ENCODE data around the gene AMBN.

The AMBN gene, protein sequence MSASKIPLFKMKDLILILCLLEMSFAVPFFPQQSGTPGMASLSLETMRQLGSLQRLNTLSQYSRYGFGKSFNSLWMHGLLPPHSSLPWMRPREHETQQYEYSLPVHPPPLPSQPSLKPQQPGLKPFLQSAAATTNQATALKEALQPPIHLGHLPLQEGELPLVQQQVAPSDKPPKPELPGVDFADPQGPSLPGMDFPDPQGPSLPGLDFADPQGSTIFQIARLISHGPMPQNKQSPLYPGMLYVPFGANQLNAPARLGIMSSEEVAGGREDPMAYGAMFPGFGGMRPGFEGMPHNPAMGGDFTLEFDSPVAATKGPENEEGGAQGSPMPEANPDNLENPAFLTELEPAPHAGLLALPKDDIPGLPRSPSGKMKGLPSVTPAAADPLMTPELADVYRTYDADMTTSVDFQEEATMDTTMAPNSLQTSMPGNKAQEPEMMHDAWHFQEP

DNA sequence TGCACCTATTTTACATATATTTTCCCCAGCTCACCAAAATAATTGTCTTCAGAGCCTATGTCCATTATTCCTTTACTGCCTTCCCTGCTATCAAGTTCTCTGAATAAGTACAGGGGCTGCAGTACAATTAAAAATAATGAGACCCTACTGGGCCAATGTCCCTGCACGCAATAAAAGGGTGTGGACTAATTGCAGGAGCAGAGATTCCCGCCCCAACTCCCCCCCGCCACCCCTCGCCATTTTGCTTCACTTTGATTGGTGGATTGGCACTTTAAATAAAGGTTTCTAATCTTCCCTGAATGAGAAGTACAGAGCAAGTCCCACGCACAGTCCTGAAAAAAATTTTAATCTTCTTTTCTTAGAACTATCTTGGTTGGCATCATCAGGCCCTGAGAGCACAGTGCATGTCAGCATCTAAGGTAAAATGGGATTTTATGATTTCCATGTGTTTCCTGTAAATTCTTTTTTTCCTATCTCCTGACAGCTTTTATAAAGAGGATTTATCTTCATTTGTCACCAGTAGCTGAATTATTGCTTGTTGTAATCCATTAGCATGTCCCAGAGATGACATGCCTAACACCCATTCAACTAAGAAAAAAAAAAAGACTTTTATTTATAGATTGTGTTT, at the start of gene AMBN:
Gene AMBN (plus strand): TSS at position 302 of the 628 bp plus-strand sequence. CDS start 103 bp downstream, at position 405.
- DNase-seq (ENCODE audit: low spot score): no peak

DNA sequence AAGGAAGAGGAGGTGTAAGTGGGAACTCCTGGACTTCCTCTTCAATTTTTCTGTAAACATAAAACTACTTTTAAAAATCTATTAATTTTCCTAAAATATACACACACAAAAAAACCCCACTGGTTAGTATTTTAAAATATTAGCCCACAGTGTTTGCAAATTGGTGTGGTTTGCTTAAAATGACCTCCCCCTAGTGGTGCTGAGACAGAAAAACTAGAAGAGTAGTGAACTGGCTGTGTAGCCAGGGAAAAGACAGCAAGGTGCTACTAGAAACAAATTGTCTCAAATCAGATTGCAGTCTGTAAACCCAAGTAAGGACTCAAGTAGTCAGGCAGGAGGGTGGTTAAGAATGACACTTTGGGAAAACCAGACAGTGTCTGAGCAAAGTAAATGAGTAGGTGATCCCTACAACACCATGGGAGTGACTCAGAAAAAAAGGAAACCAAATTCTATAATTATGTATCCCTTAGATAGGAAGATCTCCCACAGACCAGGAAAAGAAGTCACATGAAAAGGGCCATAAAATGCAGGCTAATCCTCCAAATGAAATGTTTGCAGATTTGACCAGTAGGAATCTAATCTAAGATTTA, 47.7 kb upstream of the AMBN start:
- DNase-seq (ENCODE audit: low spot score): peak; percentile 4

DNA sequence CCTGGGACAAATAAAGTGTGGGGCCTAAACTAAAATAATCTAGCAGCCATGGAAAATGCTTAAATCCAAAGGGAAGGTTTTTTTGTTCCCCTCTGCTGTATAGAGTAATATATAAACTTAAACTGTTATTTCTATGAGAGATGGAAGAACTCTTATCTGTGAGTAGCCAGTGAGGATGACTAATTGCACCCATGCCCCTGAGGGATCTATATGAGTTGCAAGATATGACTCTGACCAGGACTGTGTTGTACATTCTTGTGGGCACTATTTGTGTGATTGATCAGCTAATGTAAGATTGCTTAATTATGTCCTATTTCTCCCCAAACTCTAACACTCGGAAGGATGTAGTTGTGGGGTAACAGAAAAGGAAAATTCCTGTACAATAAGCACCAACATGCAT, 35.2 kb upstream of the AMBN start:
- DNase-seq (ENCODE audit: low spot score): no peak

DNA sequence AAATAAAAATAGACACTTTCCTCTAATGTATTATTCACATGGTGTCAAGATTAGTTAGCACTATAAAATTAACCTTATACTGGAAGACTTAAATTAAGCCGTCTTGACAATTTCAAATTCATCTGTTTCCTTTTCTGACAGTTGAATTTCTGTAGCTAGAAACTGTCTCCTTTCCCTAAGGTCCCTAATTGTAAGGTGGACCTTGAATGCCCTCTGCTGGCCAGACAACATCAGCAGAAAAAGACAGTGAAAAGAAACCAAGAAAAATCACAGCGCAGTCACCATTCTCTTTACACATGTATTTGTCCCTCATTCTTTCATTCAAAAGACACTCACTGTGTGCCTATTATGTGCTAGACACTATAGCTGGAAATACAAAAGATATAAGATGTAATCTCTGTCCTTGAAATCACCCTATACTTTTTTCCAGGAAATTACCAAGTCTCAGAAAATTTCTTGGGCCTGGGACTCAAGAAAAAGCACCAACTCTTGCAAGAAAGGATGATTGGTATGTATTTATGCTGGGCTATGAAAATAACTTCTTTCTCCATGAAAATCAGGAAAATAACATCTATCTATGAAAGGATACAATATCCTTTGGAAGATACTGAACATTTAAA, 32.7 kb upstream of the AMBN start:
- peak; percentile 76 for DNase-seq (ENCODE audit: low spot score)

DNA sequence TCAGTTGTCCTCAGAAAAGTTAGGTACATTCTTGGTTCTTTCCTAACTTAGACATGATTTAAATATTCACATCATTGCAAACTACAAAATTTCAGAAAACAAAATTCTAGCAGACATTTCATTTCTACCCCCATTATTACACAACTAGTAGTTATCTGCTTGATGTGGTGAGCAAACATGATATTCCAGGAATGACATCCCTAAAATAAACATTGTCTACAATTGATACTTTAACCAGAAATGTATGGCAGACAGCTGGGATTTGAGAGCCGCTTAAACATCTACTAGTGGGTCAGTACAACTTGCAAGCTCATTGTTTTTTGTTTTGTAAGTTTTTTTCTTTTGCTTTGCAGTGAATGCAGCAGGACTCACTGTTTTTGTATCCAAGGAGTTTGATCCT, 32.1 kb upstream of the AMBN start:
- no peak for DNase-seq (ENCODE audit: low spot score)

DNA sequence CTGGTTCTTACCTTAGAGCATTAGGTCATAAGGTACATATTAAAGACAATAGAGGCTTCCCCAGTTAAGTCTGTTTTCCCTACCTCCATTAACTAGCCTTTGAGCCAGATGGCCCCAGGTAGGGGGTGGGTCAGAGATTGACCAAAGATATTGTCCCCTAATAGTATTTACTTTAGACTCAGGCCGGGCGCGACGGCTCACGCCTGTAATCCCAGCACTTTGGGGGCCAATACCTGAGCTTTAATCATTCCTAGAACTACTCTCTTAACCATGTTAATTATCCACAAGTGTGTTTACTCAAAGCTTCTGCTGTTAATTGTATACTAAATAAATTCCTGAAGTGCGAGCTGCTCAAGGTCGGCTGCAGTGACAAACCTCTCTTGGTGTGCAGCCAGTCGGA, 28.0 kb upstream of the AMBN start:
- no peak for DNase-seq (ENCODE audit: low spot score)

DNA sequence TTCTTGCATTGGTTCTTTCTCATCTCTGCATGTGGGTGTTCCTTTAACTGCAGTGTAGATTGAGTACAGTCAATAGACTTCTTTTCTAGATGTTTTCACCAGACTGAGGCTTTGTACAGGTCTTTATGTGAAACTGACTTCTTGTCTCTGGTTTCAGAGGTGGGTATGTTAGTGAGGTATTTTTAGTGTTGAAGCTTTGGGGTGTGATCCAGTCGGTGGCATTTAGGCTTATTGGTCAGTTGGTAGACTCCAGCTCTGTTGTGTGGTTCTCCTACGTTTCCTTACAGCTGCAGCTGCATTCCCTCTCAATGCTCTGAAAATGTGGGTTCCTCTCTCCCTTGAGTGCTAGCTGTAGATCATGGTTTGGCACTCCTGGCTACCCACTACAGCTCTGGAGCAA, 21.3 kb upstream of the AMBN start:
- DNase-seq (ENCODE audit: low spot score): no peak

DNA sequence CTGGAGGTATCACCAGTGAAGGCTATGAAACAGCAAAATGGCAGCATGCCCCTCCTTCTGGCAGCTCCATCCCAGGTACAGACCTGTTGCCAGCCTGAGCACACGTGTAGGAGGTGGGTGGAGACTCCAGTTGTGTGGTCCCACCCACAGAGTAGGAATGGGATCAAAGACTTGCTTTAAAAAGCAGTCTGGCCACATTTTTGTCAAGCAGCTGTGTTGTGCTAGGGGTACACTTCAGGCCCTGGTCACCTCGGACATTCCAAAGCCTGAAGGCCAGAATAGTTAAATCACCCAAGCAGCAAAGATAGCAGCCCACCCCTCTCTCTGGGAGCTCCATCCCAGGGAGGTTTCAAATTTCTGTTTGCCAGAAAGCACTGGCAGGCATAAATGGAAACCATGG, 20.3 kb upstream of the AMBN start:
- DNase-seq (ENCODE audit: low spot score): no peak

DNA sequence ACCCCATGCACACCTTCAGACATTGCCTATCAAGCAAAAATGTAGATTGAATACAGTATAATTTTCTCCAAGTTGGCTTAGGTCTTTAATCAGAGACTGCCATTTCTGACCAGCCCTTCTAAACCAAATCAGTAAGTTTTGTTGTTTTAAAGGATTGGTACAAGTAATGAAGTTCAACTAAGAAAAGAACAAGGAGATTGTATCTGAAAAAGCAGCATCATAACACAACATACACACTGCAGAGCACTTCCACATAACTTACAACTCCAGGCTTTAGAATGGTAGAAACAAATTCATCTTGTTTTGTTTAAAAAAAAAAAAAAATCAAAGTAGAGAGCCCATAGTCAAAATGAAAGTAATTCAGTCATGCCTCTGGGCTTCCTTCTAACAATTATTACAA, 16.1 kb upstream of the AMBN start:
- no peak for DNase-seq (ENCODE audit: low spot score)

DNA sequence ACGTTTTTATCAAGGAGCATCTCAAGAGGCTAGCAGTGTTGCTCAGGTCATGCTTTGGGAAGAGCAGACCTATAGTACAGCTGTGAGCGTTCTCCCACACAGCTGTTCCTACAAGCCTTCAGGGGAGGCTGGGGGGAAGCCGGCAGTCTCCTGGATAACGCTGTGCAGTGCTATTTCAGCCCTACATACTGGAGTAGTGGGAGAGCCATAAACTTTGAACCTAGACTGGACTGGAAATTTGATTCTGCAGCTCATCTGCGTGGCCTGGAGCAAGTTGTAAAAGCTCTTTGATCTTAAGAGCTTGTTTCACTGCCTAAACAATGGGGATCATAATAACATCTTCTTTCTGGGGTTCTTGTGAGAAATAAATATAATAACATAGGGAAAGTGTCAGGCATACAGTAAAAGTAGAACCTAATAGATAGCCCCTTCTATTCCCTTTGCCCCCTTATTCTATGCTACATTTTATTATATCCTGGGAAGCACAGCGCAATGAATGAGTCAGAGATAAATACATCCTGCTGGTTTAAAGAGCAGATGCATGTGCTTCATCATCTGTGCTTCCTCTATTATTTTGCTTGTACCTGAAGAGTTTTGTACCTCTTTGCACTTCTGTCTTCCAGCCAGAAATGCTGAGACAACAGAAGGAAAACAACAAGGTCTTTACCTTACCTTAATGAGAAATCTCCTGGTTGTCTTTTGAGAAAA, 14.7 kb upstream of the AMBN start:
- DNase-seq (ENCODE audit: low spot score): no peak

DNA sequence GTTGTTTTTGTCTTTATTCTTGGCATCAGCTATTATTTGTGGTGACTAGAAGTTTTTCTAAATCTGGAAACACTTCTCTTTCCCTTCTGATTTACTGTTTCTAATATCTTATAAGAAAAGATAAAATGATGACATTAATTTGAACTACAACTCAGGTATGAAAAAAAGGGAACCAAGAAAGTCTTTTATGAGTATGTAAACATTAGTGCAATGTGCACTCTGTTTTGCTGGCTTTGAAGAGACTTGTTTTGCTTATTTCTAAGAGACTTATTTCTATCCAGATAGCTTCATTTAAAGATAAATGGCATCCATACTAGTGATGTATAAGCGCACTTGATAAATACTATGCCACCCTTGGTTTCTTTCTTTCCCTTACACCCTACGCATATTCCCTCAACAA, 10.1 kb upstream of the AMBN start:
- no peak for DNase-seq (ENCODE audit: low spot score)

DNA sequence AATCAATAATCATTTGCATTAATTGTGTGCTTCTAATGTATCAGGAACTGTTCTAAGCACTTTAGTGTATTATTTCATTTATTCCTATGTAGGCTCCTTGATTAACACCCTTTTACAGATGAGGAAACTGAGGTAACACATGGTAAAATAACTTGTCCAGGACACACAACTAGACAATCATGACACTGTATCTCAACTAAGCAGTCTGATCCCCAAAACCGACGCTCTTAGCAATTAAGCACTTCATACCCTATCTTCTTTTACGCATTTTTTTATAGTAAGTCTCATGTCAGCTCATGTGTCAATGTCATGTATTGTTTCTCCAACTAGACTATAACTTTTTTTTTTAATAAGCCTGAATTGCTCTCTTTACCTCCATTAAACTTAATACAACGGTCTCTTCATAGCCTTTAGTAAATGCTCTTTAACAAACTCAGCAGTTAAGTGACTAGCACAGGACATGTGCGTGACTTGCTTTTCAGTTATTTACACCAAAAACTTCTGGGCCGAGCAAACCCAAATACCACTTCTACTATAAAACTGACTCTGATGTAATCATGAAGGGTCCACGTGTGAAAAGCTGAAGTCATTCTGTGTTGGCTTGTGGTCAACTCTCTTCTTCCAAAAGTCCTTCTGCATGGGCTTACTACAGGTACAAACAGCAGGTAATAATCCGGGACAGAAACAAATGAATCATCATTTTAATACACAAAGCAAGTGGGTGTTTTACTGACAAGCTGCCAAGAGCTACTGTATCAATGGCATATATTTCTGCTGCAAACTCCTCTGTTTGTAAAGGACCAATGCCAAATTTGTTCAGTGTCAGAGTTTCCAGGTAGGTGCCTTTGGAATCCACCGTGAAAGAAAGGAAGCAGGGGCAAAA, 7.9 kb upstream of the AMBN start:
- no peak for DNase-seq (ENCODE audit: low spot score)

DNA sequence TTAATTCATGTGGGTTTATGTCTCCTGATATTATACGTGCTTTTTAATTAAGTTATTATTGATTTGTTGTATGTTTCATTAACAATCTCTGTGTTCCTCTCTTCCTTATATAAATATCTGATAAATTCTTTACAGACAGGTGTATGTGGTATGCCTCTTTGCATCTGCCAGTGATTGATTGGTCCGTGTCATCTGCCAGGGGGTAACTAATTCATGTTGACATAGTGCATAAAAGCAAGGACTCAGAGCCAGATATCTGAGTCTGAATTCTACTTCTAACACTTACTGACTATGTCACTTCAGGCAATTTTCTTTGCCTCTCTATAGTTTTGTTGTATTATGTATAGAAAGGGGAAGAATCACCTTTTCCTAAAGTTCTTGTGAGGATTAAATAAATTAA, 5.2 kb upstream of the AMBN start:
- no peak for DNase-seq (ENCODE audit: low spot score)

DNA sequence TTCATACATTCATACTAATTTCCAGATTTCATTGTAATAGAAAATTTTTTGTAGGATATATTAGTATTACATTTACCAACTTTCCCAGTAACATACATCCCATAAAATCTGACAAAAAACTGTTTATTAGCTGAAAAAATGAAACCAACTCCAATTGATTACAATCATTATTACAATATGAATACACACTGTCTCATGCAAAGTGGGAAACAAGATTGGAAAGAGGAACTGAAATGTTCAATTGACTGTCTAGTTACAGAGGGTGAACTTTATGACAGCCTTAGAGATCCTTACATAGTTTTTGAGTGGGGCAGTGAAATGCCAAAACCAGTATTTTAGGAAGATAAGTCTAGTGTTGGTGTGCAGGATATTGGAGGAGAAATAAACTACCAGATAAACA, 2.3 kb upstream of the AMBN start:
- DNase-seq (ENCODE audit: low spot score): no peak

DNA sequence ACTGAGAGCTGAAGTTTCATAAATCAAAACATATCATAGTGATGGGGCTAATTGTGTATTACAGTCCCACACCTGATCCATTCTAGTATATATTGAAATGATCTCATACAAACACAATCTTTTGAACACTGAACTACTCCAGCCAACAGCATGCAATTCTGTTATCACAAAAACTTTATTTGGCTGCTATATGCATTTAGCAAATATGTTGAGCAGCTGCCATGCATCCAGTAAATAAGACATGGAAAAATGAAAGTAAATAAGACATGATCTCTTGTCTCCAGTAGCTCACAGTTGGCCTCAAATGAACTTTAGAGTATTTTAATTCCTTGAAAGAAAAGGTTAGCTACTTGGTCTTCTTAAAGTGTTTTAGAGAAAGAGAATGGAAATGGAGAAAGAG, 2.1 kb downstream of the AMBN start:
- DNase-seq (ENCODE audit: low spot score): no peak

DNA sequence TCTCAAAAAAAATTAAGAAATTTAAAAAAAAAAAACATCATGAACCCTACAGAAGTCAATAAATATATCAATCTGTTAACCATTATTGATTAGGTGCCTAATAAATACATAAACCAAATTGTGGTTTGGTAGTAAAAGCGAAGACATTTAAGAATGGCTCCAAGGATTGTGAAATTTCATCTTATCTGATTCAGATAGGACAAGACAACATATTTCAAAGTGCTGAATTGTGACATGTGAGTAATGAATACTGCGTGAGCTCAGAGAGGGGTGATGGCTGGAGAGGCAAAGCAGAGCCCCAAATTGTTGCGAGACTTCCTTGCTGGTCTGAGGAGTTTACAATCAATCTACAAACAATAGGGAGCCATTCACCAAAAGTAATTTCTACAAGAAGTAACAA, 8.2 kb downstream of the AMBN start:
- DNase-seq (ENCODE audit: low spot score): no peak

DNA sequence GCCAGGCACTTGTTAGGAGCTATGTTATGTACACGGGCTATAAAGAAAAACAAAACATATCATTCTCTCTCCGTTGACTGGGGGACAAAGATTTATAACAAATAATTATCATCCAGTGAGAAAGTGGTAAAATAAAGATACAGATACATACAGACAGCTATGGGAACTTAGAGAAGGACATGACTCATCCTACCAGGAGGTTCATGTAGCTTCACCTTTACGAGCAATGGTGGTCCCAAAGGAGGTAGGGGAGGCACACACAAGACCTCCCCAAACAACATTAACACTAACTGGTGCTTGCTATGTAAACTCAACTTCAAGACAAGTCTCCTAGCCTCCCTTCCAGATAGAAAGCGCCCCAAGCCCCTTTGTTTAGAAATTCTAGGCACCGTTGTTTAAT, 8.9 kb downstream of the AMBN start:
- DNase-seq (ENCODE audit: low spot score): no peak

DNA sequence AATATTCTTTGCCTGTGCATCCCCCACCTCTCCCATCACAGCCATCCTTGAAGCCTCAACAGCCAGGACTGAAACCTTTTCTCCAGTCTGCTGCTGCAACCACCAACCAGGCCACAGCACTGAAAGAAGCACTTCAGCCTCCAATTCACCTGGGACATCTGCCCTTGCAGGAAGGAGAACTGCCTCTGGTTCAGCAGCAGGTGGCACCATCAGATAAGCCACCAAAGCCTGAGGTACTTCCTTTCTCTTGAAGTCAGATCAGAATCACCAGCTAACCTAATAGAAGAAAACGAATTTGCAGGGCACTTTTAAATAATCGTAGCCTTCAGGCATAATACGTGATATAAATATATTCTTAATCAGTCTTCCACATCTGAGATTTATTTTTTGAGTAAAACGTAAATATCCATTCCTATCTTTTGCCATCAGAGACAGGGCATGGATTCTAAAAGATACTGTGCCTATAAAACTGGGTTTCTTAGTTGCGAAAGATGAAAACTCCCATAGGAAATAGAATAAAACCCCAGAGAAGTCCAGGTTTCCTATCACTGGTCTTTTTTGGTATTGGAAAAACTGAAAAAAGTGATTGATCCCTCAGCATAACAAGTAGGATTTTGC, 9.5 kb downstream of the AMBN start:
- DNase-seq (ENCODE audit: low spot score): peak; percentile 76

DNA sequence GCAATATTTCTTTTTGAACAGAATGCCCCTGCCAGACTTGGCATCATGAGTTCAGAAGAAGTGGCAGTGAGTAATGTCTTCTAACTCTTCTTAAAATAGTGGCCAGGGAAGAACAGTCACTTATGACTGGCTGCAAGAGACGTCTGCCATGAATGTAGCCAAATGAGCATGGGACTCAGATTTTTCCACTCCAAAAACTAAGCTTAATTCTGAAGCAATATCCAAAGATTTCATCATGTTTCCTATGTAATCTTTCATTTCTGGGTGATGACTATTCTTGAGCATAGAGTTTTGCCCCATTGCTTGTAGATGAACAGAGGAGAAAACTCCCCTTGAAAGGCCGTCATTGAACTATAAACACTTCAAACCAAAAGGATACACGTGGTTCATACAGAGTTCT, 11.8 kb downstream of the AMBN start:
- no peak for DNase-seq (ENCODE audit: low spot score)

DNA sequence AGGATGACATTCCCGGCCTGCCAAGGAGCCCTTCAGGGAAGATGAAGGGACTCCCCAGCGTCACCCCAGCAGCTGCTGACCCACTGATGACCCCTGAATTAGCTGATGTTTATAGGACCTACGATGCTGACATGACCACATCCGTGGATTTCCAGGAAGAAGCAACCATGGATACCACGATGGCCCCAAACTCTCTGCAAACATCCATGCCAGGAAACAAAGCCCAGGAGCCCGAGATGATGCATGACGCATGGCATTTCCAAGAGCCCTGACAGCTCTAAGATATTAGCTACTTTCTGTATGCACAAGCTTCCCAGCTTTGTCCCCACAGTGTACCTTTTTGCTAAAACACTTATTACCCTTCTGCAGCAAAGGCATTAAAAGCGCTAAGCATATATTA, 14.4 kb downstream of the AMBN start:
- no peak for DNase-seq (ENCODE audit: low spot score)

DNA sequence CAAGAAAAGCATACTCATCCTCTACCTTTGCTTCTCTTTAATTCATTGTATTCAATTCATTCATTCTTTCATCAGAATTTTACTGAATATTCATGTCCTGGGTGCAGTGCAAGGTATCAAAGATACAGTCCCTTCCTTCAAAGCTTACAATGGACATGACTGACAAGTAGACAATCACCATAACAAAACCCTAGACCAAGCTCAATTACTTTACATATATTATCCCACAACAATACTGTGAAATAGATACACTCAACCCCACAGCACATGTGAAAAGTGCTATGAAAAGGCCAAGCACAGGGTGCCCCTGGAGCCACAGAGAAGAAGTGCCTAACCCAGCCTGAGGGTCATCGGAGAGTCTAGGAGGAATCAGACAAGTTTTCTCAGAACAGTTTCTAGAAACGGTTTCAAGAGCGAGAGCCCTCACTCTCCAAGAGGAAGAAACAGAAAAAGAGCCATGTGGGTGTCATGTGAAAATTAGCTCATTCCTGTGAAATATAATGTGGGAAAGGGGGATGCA, 15.3 kb downstream of the AMBN start:
- no peak for DNase-seq (ENCODE audit: low spot score)
